ENCODE data around the gene EDC3. TPM values are rescaled to one million over a fixed set of nuclear protein-coding genes. Genes with fewer than 3 reads are reported as not detected.

The EDC3 gene
- total and polyA plus RNA-seq, 11 donors: 7.3 to 23.0 (median 16.5) TPM

GRCh38 chr15:74657846-74658245, 38.0 kb downstream of the EDC3 start:
- no peak for DNase-seq
- ATAC-seq: no peak
- Histone ChIP-seq H3K27me3 (no peaks in the 10 kb centered on the region), H3K4me3 (no peak overlapping the region), H3K9me3 (no peaks in the 10 kb centered on the region), H3K36me3 (peaks cover 0 to 18% (median 0%) of the 10 kb centered on the region in 9 donors), H3K27ac (no peak overlapping the region), H3K4me1 (peaks cover 0 to 50% (median 25%) of the 10 kb centered on the region in 12 donors)
- 77 to 88% (median 81%) methylated on average over 3 of the region's 3 CpGs for WGBS, 4 donors
- TF ChIP-seq, protein P1, sequence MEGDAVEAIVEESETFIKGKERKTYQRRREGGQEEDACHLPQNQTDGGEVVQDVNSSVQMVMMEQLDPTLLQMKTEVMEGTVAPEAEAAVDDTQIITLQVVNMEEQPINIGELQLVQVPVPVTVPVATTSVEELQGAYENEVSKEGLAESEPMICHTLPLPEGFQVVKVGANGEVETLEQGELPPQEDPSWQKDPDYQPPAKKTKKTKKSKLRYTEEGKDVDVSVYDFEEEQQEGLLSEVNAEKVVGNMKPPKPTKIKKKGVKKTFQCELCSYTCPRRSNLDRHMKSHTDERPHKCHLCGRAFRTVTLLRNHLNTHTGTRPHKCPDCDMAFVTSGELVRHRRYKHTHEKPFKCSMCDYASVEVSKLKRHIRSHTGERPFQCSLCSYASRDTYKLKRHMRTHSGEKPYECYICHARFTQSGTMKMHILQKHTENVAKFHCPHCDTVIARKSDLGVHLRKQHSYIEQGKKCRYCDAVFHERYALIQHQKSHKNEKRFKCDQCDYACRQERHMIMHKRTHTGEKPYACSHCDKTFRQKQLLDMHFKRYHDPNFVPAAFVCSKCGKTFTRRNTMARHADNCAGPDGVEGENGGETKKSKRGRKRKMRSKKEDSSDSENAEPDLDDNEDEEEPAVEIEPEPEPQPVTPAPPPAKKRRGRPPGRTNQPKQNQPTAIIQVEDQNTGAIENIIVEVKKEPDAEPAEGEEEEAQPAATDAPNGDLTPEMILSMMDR (IDR thresholded peaks at IDR 0.05): no peak
- TF ChIP-seq POLR2A (IDR thresholded peaks at IDR 0.05): no peak
- intact Hi-C loops (cut with DNase I): no loop called here

- 87 to 94% (median 92%) methylated on average over 6 of the region's 6 CpGs for WGBS, 4 donors
- peaks cover 0 to 18% (median 3%) of the 10 kb centered on the region in 9 donors for H3K36me3 ChIP-seq
- no peak overlapping the region for H3K4me3 ChIP-seq
- no peaks in the 10 kb centered on the region for H3K27me3 ChIP-seq
- peaks cover 0 to 51% (median 25%) of the 10 kb centered on the region in 12 donors for H3K4me1 ChIP-seq
- H3K27ac ChIP-seq: no peak overlapping the region
- intact Hi-C loops (cut with DNase I): no loop called here
- no peak for TF ChIP-seq POLR2A (IDR thresholded peaks at IDR 0.05)
- TF ChIP-seq, protein P1 (IDR thresholded peaks at IDR 0.05): no peak
- no peaks in the 10 kb centered on the region for H3K9me3 ChIP-seq
- ATAC-seq: peak in 1 of 4 donors; percentile 21
- DNase-seq: no peak
These were observed 38.8 kb downstream of the EDC3 start for GRCh38 chr15:74656935-74657535.

DNA sequence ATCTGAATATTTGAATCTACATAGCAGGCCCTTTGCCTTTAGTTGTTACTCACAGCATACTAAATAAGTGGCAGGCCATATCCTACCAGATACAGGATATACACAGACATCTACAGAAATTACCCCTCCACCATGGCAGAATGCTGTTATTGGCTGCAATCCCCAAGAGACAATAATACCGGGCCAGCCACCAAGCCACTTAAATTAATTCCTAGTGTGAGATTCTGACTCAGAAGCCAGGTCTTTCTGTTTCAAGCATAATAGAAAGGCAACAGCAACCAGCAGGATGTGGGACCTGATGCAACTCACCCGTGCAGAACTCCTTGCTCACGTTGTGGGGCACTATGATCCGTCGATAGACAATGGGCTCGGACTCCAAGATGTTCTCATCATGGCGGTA, 40.4 kb downstream of the EDC3 start:
- Histone ChIP-seq H3K27me3 (no peaks in the 10 kb centered on the region), H3K36me3 (peaks cover 0 to 11% (median 3%) of the 10 kb centered on the region in 9 donors), H3K9me3 (no peaks in the 10 kb centered on the region), H3K4me3 (no peak overlapping the region), H3K27ac (no peak overlapping the region), H3K4me1 (peaks cover 0 to 60% (median 35%) of the 10 kb centered on the region in 12 donors)
- ATAC-seq (no peak), DNase-seq (no peak)
- intact Hi-C loops (cut with DNase I): no loop called here
- 70 to 80% (median 74%) methylated on average over 7 of the region's 7 CpGs for WGBS, 4 donors
- TF ChIP-seq, protein P1 (IDR thresholded peaks at IDR 0.05): no peak
- no peak for TF ChIP-seq POLR2A (IDR thresholded peaks at IDR 0.05)

GRCh38 chr15:74653426-74654102, 42.3 kb downstream of the EDC3 start:
- H3K4me1 ChIP-seq: peaks cover 0 to 63% (median 38%) of the 10 kb centered on the region in 12 donors

More at GRCh38 chr15:74653426-74654102, 42.3 kb downstream of the EDC3 start:
- H3K4me3 ChIP-seq: no peak overlapping the region
- DNase-seq: peak in 2 of 5 donors; percentile 45 to 55
- no peaks in the 10 kb centered on the region for H3K27me3 ChIP-seq
- H3K9me3 ChIP-seq: no peaks in the 10 kb centered on the region
- WGBS, 4 donors: 52 to 59% (median 54%) methylated on average over 7 of the region's 7 CpGs
- ATAC-seq: peak; percentile 50 to 82 (median 78)
- intact Hi-C loops (cut with DNase I): no loop called here
- TF ChIP-seq POLR2A (IDR thresholded peaks at IDR 0.05): no peak
- TF ChIP-seq, protein P1 (IDR thresholded peaks at IDR 0.05): no peak
- H3K27ac ChIP-seq: peak overlapping the region in 7 of 12 donors; percentile 11 to 56 (median 26)
- H3K36me3 ChIP-seq: peaks cover 0 to 11% (median 3%) of the 10 kb centered on the region in 9 donors

Measured in heart left ventricle (tissue), 16 donors.